Neural cell (in vitro differentiated cells): ENCODE data around the gene MID1. TPM values are rescaled to one million over a fixed set of nuclear protein-coding genes. Genes with fewer than 3 reads are reported as not detected.

Experiments used
- H2AFZ ChIP-seq: fragments of 200-600, 300-800 bp; sonication (generic), shearing (Covaris generic); 2 replicates; pipeline ENCODE4 v1.6.0; 2014; ENCODE audit warnings: low read depth, mild to moderate bottlenecking, antibody characterized with exemption, low read length, moderate library complexity
- H3F3A ChIP-seq: fragments of 200-600 bp; shearing (Covaris generic); 2 replicates; pipeline ENCODE4 v1.6.1; 2016; ENCODE audit warnings: mild to moderate bottlenecking, moderate library complexity, mixed read lengths, antibody characterized with exemption, low read length; ENCODE audit not compliant: insufficient read depth, poor library complexity, severe bottlenecking
- H3K27ac ChIP-seq: fragments of 200-600, 300-800 bp; sonication (generic), shearing (Covaris generic); 2 replicates; pipeline ENCODE4 v1.5.1; 2014; ENCODE audit warnings: mild to moderate bottlenecking, low read length, moderate library complexity
- H3K27me3 ChIP-seq: fragments of 300-800, 200-600 bp; sonication (generic), shearing (Covaris generic); 2 replicates; pipeline ENCODE4 v1.6.0; 2014; ENCODE audit warnings: mild to moderate bottlenecking, low read depth, low read length, moderate library complexity; ENCODE audit not compliant: insufficient read depth
- H3K36me3 ChIP-seq: fragments of 300-800, 200-600 bp; sonication (generic), shearing (Covaris generic); 2 replicates; pipeline ENCODE4 v1.5.1; 2014; ENCODE audit warnings: mild to moderate bottlenecking, antibody characterized with exemption, low read length, moderate library complexity; ENCODE audit not compliant: insufficient read depth
- H3K4me2 ChIP-seq: fragments of 300-800, 200-600 bp; sonication (generic), shearing (Covaris generic); 2 replicates; pipeline ENCODE4 v1.6.0; 2014; ENCODE audit warnings: mild to moderate bottlenecking, low read length
- H3K4me3 ChIP-seq: fragments of 300-800, 200-600 bp; sonication (generic), shearing (Covaris generic); 2 replicates; pipeline ENCODE4 v1.5.1; 2014; ENCODE audit warnings: mild to moderate bottlenecking, low read length, moderate library complexity
- H3K79me2 ChIP-seq: fragments of 200-600 bp; shearing (Covaris generic); replicated peaks from 2 replicates; pipeline ENCODE4 v1.6.0; 2014; ENCODE audit warnings: mild to moderate bottlenecking, low read length, moderate library complexity; ENCODE audit not compliant: insufficient read depth
- H3K9ac ChIP-seq: fragments of 300-800, 200-600 bp; sonication (generic), shearing (Covaris generic); 2 replicates; pipeline ENCODE4 v1.6.1; 2016; ENCODE audit warnings: mild to moderate bottlenecking, low read length, mixed read lengths
- H3K9me2 ChIP-seq: fragments of 200-600 bp; shearing (Covaris generic); 2 replicates; pipeline ENCODE4 v1.6.1; 2016; ENCODE audit warnings: mild to moderate bottlenecking, low read length, mixed read lengths; ENCODE audit not compliant: insufficient read depth
- H3K9me3 ChIP-seq: fragments of 200-600, 300-800 bp; sonication (generic), shearing (Covaris generic); 2 replicates; pipeline ENCODE4 v1.6.1; 2016; ENCODE audit warnings: mild to moderate bottlenecking, mixed run types, low read length, moderate library complexity, mixed read lengths
- H4K20me1 ChIP-seq: fragments of 200-600 bp; shearing (Covaris generic); 2 replicates; pipeline ENCODE4 v1.6.1; 2016; ENCODE audit warnings: mild to moderate bottlenecking, mixed run types; ENCODE audit not compliant: insufficient read depth
- CTCF ChIP-seq: fragments of 450-650 bp; IDR thresholded peaks from 2 replicates; pipeline ENCODE4 v1.5.1; 2014; ENCODE audit warnings: antibody characterized with exemption, mild to moderate bottlenecking, moderate library complexity; ENCODE audit not compliant: poor library complexity, severe bottlenecking
- EP300 ChIP-seq: fragments of 450-650 bp; conservative IDR thresholded peaks from 2 replicates; pipeline ENCODE4 v1.6.1; 2014; ENCODE audit warnings: antibody characterized with exemption, mild to moderate bottlenecking, moderate library complexity; ENCODE audit not compliant: poor library complexity, severe bottlenecking
- EZH2 ChIP-seq: fragments of 200-600, 300-800 bp; shearing (Covaris generic), sonication (generic); IDR thresholded peaks from 2 replicates; pipeline ENCODE4 v1.6.1; 2014; ENCODE audit warnings: antibody characterized with exemption, low read length, borderline replicate concordance, mild to moderate bottlenecking; ENCODE audit not compliant: insufficient read depth, poor library complexity, severe bottlenecking
- MXI1 ChIP-seq: fragments of 450-650 bp; conservative IDR thresholded peaks from 2 replicates; pipeline ENCODE4 v1.6.1; 2014; ENCODE audit warnings: antibody characterized with exemption, mild to moderate bottlenecking; ENCODE audit not compliant: poor library complexity, severe bottlenecking
- POLR2AphosphoS5 ChIP-seq: IDR thresholded peaks from 2 replicates; pipeline ENCODE4 v1.6.1; 2012
- RAD21 ChIP-seq: fragments of 450-650 bp; conservative IDR thresholded peaks from 2 replicates; pipeline ENCODE4 v1.6.1; 2014; ENCODE audit warnings: antibody characterized with exemption, mild to moderate bottlenecking, moderate library complexity
- REST ChIP-seq: IDR thresholded peaks from 2 replicates; pipeline ENCODE4 v1.6.1; 2012; ENCODE audit warnings: borderline replicate concordance
- SMC3 ChIP-seq: fragments of 450-650 bp; conservative IDR thresholded peaks from 2 replicates; pipeline ENCODE4 v1.6.1; 2014; ENCODE audit warnings: antibody characterized with exemption, mild to moderate bottlenecking, moderate library complexity; ENCODE audit not compliant: poor library complexity
- TAF1 ChIP-seq: IDR thresholded peaks from 2 replicates; pipeline ENCODE4 v1.6.1; 2012; ENCODE audit warnings: low read depth
- polyA plus RNA-seq: library from polyadenylated mRNA; depleted of rRNA; stranded (reverse); fragments of >200 nt; gene quantifications from 2 replicates; pipeline ENCODE4 v1.2.3, GENCODE V29; 2014

Gene MID1
- polyA plus RNA-seq, 1 donor from 2014 or later = 16.6 TPM

GRCh38 chrX:10404436-10404835 is 215.9 kb downstream of the MID1 start:
- Histone ChIP-seq H3K27ac (no peak overlapping the region), H3K79me2 (no peaks in the 10 kb centered on the region), H2AFZ (no peak overlapping the region), H3K9ac (no peak overlapping the region), H4K20me1 (no peaks in the 10 kb centered on the region), H3K36me3 (no peaks in the 10 kb centered on the region), H3K9me3 (no peaks in the 10 kb centered on the region), H3K4me3 (no peak overlapping the region), H3K9me2 (no peaks in the 10 kb centered on the region), H3K4me2 (no peak overlapping the region), H3K27me3 (no peaks in the 10 kb centered on the region), H3F3A (no peaks in the 10 kb centered on the region)
- no peak for TF ChIP-seq MXI1
- no peak for TF ChIP-seq EZH2
- TF ChIP-seq REST = no peak
- TF ChIP-seq SMC3 = no peak
- TF ChIP-seq TAF1 = no peak
- TF ChIP-seq EP300 = no peak
- TF ChIP-seq POLR2AphosphoS5 = no peak
- no peak for TF ChIP-seq CTCF
- no peak for TF ChIP-seq RAD21

- H3K9me3 ChIP-seq = no peaks in the 10 kb centered on the region
- no peaks in the 10 kb centered on the region for H4K20me1 ChIP-seq
- no peaks in the 10 kb centered on the region for H3K9me2 ChIP-seq
- H3F3A ChIP-seq = no peaks in the 10 kb centered on the region
- no peak overlapping the region for H3K4me2 ChIP-seq
- no peak overlapping the region for H3K4me3 ChIP-seq
- H3K79me2 ChIP-seq = no peaks in the 10 kb centered on the region
- H3K36me3 ChIP-seq = no peaks in the 10 kb centered on the region
- TF ChIP-seq TAF1 (no peak), RAD21 (no peak), MXI1 (no peak), EZH2 (no peak), EP300 (no peak), POLR2AphosphoS5 (no peak), SMC3 (no peak), CTCF (no peak), REST (no peak)
- H3K27ac ChIP-seq = no peak overlapping the region
- H2AFZ ChIP-seq = no peak overlapping the region
- H3K9ac ChIP-seq = no peak overlapping the region
- H3K27me3 ChIP-seq = no peaks in the 10 kb centered on the region
Measured at GRCh38 chrX:10401239-10401638, 219.1 kb downstream of the MID1 start.
